Pancreas (tissue), 10 donors: Measurements from ENCODE around the gene CCHCR1. TPM values are rescaled to one million over a fixed set of nuclear protein-coding genes. Genes with fewer than 3 reads are reported as not detected.
"Not testable (repeated sequence)": the region's sequence is repeated elsewhere in the genome, so short reads cannot be mapped to it uniquely, and the experiment has no call there.

Source experiments
- ATAC-seq, 4 donors: fragments of 200-7000 bp; cut with Tn5 transposase; one replicate each; pipeline versions ENCODE4 v1.8.0 to v1.9.1; 2020; ENCODE audit warnings: mild to moderate bottlenecking in 4 of 4, moderate library complexity in 4 of 4
- DNase-seq, 6 donors: peaks; one replicate each; pipeline ENCODE4 v3.0.0-alpha.2; 2020
- FAIRE-seq: peaks from 2 replicates; lab custom pipeline; 2012; peaks lifted over from hg19 to GRCh38; lab: Jason Lieb, UNC
- H3K27ac ChIP-seq, 4 donors: fragments of 200-600 bp; sonication (generic); 1 replicate in 3 of 4; 2 replicates in 1 of 4; pipeline versions ENCODE4 v1.5.0 to v1.8.0; 2020
- H3K27me3 ChIP-seq, 4 donors: fragments of 200-600 bp; one replicate each; pipeline ENCODE4 v1.8.0; 2021
- H3K36me3 ChIP-seq, 3 donors: fragments of 200-600 bp; sonication (generic) in 1 of 3; one replicate each; pipeline versions ENCODE4 v1.5.0 to v1.8.0; 2020 to 2021
- H3K4me1 ChIP-seq, 3 donors: fragments of 200-600 bp; one replicate each; pipeline ENCODE4 v1.8.0; 2021
- H3K4me3 ChIP-seq, 4 donors: fragments of 200-600 bp; sonication (generic) in 2 of 4; one replicate each; pipeline versions ENCODE4 v1.5.0 to v1.8.0; 2020 to 2021
- H3K9me3 ChIP-seq, 4 donors: fragments of 200-600 bp; one replicate each; pipeline ENCODE4 v1.8.0; 2021
- CTCF ChIP-seq, 4 donors: fragments of 200-600 bp; sonication (generic) in 3 of 4; IDR thresholded peaks; one replicate each; pipeline versions ENCODE4 v1.5.0 to v1.8.0; 2021; ENCODE audit warnings: antibody characterized with exemption in 4 of 4
- WGBS, 2 donors: extraction: QIAGEN DNeasy Blood & Tissue Kit; methylation state at CpG; one replicate each; pipeline ENCODE4 v1.1.7; 2013; 5-methylcytosine and 5-hydroxymethylcytosine counted together
- intact Hi-C, 3 donors: fragments of 100-400 bp; cut with DNase I; formaldehyde crosslinking; loops; one replicate each; pipeline versions ENCODE4 v1.11.1 to v1.14.2; 2022
- polyA plus RNA-seq, 2 donors: library from polyadenylated mRNA; stranded (reverse); fragments of 200-250 nt; gene quantifications; one replicate each; pipeline ENCODE4 v1.2.3, GENCODE V29; 2013
- total RNA-seq, 6 donors: library from RNA; stranded (reverse); fragmentation: NEBNext Ultra II Directional in 4 of 6; extraction: Animal tissue kit (Norgen Biotek cat#: 25700) in 4 of 6; gene quantifications; one replicate each; pipeline versions ENCODE4 v1.2.1 to v1.2.4, GENCODE V29; 2021 to 2023
- donor health status: healthy with polysubstance abuse.
- donor health status: DM: no; HTN: no; CAD: no; lungs with moderate emphysema.
- donor health status: DM: no; HTN: no; CAD: no.
- donor health status: control.
- donor health status: control.
- donor health status: Bipolar disorder and iron deficiency.
- donor health status: DM: yes; HTN: yes; CAD: no.
- donor health status: DM: no; HTN: no; CAD: no.
- donor health status: DM: no; HTN: no; CAD: no.
- donor health status: DM: yes; HTN: yes; CAD: no.

Gene CCHCR1
- total and polyA plus RNA-seq, 8 donors = 6.7 to 27.0 (median 15.6) TPM

GRCh38 chr6:31170987-31171671 lies 13.5 kb upstream of the CCHCR1 start:
- H3K4me3 ChIP-seq = no peak overlapping the region
- H3K27me3 ChIP-seq = no peaks in the 10 kb centered on the region
- no peaks in the 10 kb centered on the region for H3K36me3 ChIP-seq
- peaks cover 0 to 16% (median 11%) of the 10 kb centered on the region in 3 donors for H3K4me1 ChIP-seq
- WGBS, 2 donors = 91 to 95% methylated on average over 10 of the region's 10 CpGs
- no peak for TF ChIP-seq CTCF (IDR thresholded peaks at IDR 0.05)
- ATAC-seq (no peak), DNase-seq (peak in 1 of 6 donors; percentile 39), FAIRE-seq (no peak)
- no peak overlapping the region for H3K27ac ChIP-seq
- H3K9me3 ChIP-seq = no peaks in the 10 kb centered on the region
- intact Hi-C loops = no loop called here

GRCh38 chr6:31170600-31170881 lies 12.9 kb upstream of the CCHCR1 start, which contains the start of gene POU5F1:
Gene POU5F1 (minus strand): TSS chr6:31170682. CDS start chr6:31170620, 62 bp downstream.
- WGBS, 2 donors = 81 to 88% methylated on average over 5 to 9 of the region's 9 CpGs
- DNase-seq = peak in 2 of 6 donors; percentile 37 to 63
- no peaks in the 10 kb centered on the region for H3K27me3 ChIP-seq
- H3K36me3 ChIP-seq = peaks cover 0 to 1% (median 0%) of the 10 kb centered on the region in 3 donors
- peak in 1 of 4 donors; percentile 7 for ATAC-seq
- TF ChIP-seq CTCF (IDR thresholded peaks at IDR 0.05) = no peak
- no peaks in the 10 kb centered on the region for H3K9me3 ChIP-seq
- no peak within 1 kb of the TSS for H3K4me3 ChIP-seq
- no peak within 1 kb of the TSS for H3K27ac ChIP-seq
- H3K4me1 ChIP-seq = peaks cover 0 to 11% (median 5%) of the 10 kb centered on the region in 3 donors
- no peak for FAIRE-seq
- intact Hi-C loops = no loop called here

GRCh38 chr6:31169858-31170599 lies 12.4 kb upstream of the CCHCR1 start:
- peak in 1 of 6 donors; percentile 67 for DNase-seq
- 82 to 85% methylated on average over 19 to 23 of the region's 23 CpGs for WGBS, 2 donors
- intact Hi-C loops = not testable (repeated sequence)

GRCh38 chr6:31169123-31169857 lies 11.7 kb upstream of the CCHCR1 start:
- Histone ChIP-seq H3K27ac (no peak overlapping the region), H3K4me3 (no peak overlapping the region)
- FAIRE-seq = no peak

More at GRCh38 chr6:31169858-31170599, 12.4 kb upstream of the CCHCR1 start:
- not testable (repeated sequence) for H3K27me3 ChIP-seq, H3K36me3 ChIP-seq, H3K4me1 ChIP-seq, FAIRE-seq, H3K4me3 ChIP-seq, H3K27ac ChIP-seq, H3K9me3 ChIP-seq
- ATAC-seq = peak in 2 of 4 donors; percentile 5 to 10

More at GRCh38 chr6:31169123-31169857, 11.7 kb upstream of the CCHCR1 start:
- WGBS, 2 donors = 80 to 81% methylated on average over 10 of the region's 10 CpGs
- ATAC-seq (no peak), DNase-seq (peak in 1 of 6 donors; percentile 4)
- H3K27me3 ChIP-seq = no peaks in the 10 kb centered on the region
- intact Hi-C loops = no loop called here
- TF ChIP-seq CTCF (IDR thresholded peaks at IDR 0.05) = no peak
- no peaks in the 10 kb centered on the region for H3K4me1 ChIP-seq
- H3K36me3 ChIP-seq = peaks cover 0 to 6% (median 0%) of the 10 kb centered on the region in 3 donors
- H3K9me3 ChIP-seq = no peaks in the 10 kb centered on the region
